HepG2 (cell line): ENCODE data around the gene SYMPK. TPM values are rescaled to one million over a fixed set of nuclear protein-coding genes. Genes with fewer than 3 reads are reported as not detected.

Source experiments
- KLF11 ChIP-seq: IDR thresholded peaks from 2 replicates; pipeline ENCODE4 v1.6.1; 2016; ENCODE audit warnings: missing compliant biosample characterization
- MEIS1 ChIP-seq: sonication (generic); formaldehyde crosslinking; IDR thresholded peaks from 2 replicates; pipeline ENCODE4 v1.9.0; 2021; ENCODE audit warnings: mild to moderate bottlenecking, missing genetic modification reagents, moderate library complexity, borderline replicate concordance
- TRAFD1 ChIP-seq: sonication (generic); formaldehyde crosslinking; IDR thresholded peaks from 2 replicates; pipeline ENCODE4 v1.5.1; 2020; ENCODE audit warnings: missing genetic modification reagents, mild to moderate bottlenecking, borderline replicate concordance
- ZBTB2 ChIP-seq: sonication (generic); formaldehyde crosslinking; IDR thresholded peaks from 2 replicates; pipeline ENCODE4 v1.8.0; 2022; ENCODE audit warnings: low read depth, missing genetic modification reagents
- ZBTB40 ChIP-seq, 2 experiments: fragments of 450-650 bp in 1 of 2; sonication (generic) in 1 of 2; formaldehyde crosslinking in 1 of 2; IDR thresholded peaks; 2 replicates each; pipeline versions ENCODE4 v1.6.1 to v1.8.0; 2016 to 2022; ENCODE audit warnings: antibody characterized with exemption in 1 of 2, mild to moderate bottlenecking in 1 of 2, missing genetic modification reagents in 1 of 2
- ZNF275 ChIP-seq: sonication (generic); formaldehyde crosslinking; IDR thresholded peaks from 2 replicates; pipeline ENCODE4 v1.8.0; 2022; ENCODE audit warnings: missing genetic modification reagents, mild to moderate bottlenecking, inconsistent platforms, borderline replicate concordance
- ZNF563 ChIP-seq: sonication (generic); formaldehyde crosslinking; IDR thresholded peaks from 2 replicates; pipeline ENCODE4 v1.8.0; 2022; ENCODE audit warnings: mild to moderate bottlenecking, moderate library complexity, missing genetic modification reagents
- ZNF704 ChIP-seq: sonication (generic); formaldehyde crosslinking; IDR thresholded peaks from 2 replicates; pipeline ENCODE4 v1.8.1; 2023; ENCODE audit warnings: mild to moderate bottlenecking, inconsistent platforms, moderate library complexity, missing genetic modification reagents, borderline replicate concordance
- polyA plus RNA-seq, 8 experiments: library from polyadenylated mRNA; depleted of rRNA in 3 of 8; stranded (reverse) in 7 of 8; unstranded in 1 of 8; fragments of >200 nt; fragmentation: Illumina TruSeq in 4 of 8; extraction: Trizol in 4 of 8; gene quantifications; 2 replicates each; pipeline versions ENCODE4 v1.2.1 to v1.2.3, GENCODE V29; 2011 to 2016; ENCODE audit warnings: low read depth in 4 of 8, missing spikeins in 1 of 8, mixed read lengths in 1 of 8; ENCODE audit not compliant: insufficient read depth in 1 of 8
- total RNA-seq, 5 experiments: library from RNA; depleted of rRNA; stranded (reverse); fragments of >200 nt; fragmentation: Illumina TruSeq; extraction: Trizol; gene quantifications; 2 replicates each; pipeline ENCODE4 v1.2.3, GENCODE V29; 2016; ENCODE audit warnings: low read depth in 1 of 5

SYMPK gene
- total and polyA plus RNA-seq, 2 of the 13 experiments (the other 11 are each of a cell fraction or from before 2014, with no cell fraction given) = 21.9 to 55.7 TPM

- TF ChIP-seq ZNF563 (CRISPR knock-in tag) (no peak), ZBTB2 (CRISPR knock-in tag) (peak; percentile 97), ZNF275 (CRISPR knock-in tag) (no peak; the same call in 1 of the 2 replicates), ZBTB40 (IDR thresholded peaks at IDR 0.05) (no peak), ZBTB40 (CRISPR knock-in tag; IDR thresholded peaks at IDR 0.05) (no peak), TRAFD1 (CRISPR knock-in tag) (no peak), ZNF704 (CRISPR knock-in tag) (no peak), MEIS1 (no peak), KLF11 (CRISPR knock-in tag) (no peak)
Measured at GRCh38 chr19:45885556-45886426, 22.8 kb upstream of the SYMPK start, which contains the start of gene IRF2BP1 (continued).
